ENCODE measurements around the gene OCLN. TPM values are rescaled to one million over a fixed set of nuclear protein-coding genes. Genes with fewer than 3 reads are reported as not detected.

OCLN gene
- total and polyA plus RNA-seq, 2 donors from 2014 or later: 13.5 to 127 TPM

- no peaks in the 10 kb centered on the region for H3K36me3 ChIP-seq (ENCODE audit: control insufficient read depth in 2 of 3, insufficient read depth in 3 of 3, low read length in 3 of 3)
- H3K27me3 ChIP-seq (ENCODE audit: control insufficient read depth, insufficient read depth, low read length): no peaks in the 10 kb centered on the region
- no peak overlapping the region for H3K4me3 ChIP-seq (ENCODE audit: low read length in 3 of 3)
- H3K4me1 ChIP-seq (ENCODE audit: control insufficient read depth in 2 of 3, insufficient read depth in 2 of 3, low read depth in 1 of 3, low read length in 3 of 3): peaks cover 0 to 7% (median 5%) of the 10 kb centered on the region in 3 donors
- H3K9ac ChIP-seq (ENCODE audit: low read length in 3 of 3): no peak overlapping the region
- FAIRE-seq (no peak), DNase-seq (no peak)
- H3K9me3 ChIP-seq (ENCODE audit: control insufficient read depth in 2 of 3, insufficient read depth in 1 of 3, low read length in 3 of 3): no peaks in the 10 kb centered on the region
- TF ChIP-seq CTCF (IDR thresholded peaks at IDR 0.05; ENCODE audit: borderline replicate concordance, extremely low read depth, insufficient read depth): no peak
- no peak overlapping the region for H3K27ac ChIP-seq (ENCODE audit: low read depth in 2 of 2, low read length in 2 of 2)
- intact Hi-C loops (cut with DNase I): no loop called here
These were observed 24.2 kb downstream of the OCLN start for GRCh38 chr5:69516769-69517168.

GRCh38 chr5:69517763-69518212 lies 25.2 kb downstream of the OCLN start:
- H3K4me3 ChIP-seq (ENCODE audit: low read length in 3 of 3): no peak overlapping the region
- H3K27me3 ChIP-seq (ENCODE audit: control insufficient read depth, insufficient read depth, low read length): no peaks in the 10 kb centered on the region
- no peaks in the 10 kb centered on the region for H3K9me3 ChIP-seq (ENCODE audit: control insufficient read depth in 2 of 3, insufficient read depth in 1 of 3, low read length in 3 of 3)
- intact Hi-C loops (cut with DNase I): no loop called here
- no peak for FAIRE-seq
- no peak for TF ChIP-seq CTCF (IDR thresholded peaks at IDR 0.05; ENCODE audit: borderline replicate concordance, extremely low read depth, insufficient read depth)
- H3K4me1 ChIP-seq (ENCODE audit: control insufficient read depth in 2 of 3, insufficient read depth in 2 of 3, low read depth in 1 of 3, low read length in 3 of 3): peaks cover 0 to 7% (median 4%) of the 10 kb centered on the region in 3 donors
- peak in 2 of 5 donors; percentile 38 to 47 for DNase-seq
- no peaks in the 10 kb centered on the region for H3K36me3 ChIP-seq (ENCODE audit: control insufficient read depth in 2 of 3, insufficient read depth in 3 of 3, low read length in 3 of 3)
- peak overlapping the region in 1 of 3 donors; percentile 0 for H3K9ac ChIP-seq (ENCODE audit: low read length in 3 of 3)
- peak overlapping the region; percentile 60 to 69 for H3K27ac ChIP-seq (ENCODE audit: low read depth in 2 of 2, low read length in 2 of 2)

GRCh38 chr5:69519285-69519684 lies 26.7 kb downstream of the OCLN start:
- Histone ChIP-seq H3K4me1 (ENCODE audit: control insufficient read depth in 2 of 3, insufficient read depth in 2 of 3, low read depth in 1 of 3, low read length in 3 of 3) (peaks cover 0 to 7% (median 2%) of the 10 kb centered on the region in 3 donors), H3K9me3 (ENCODE audit: control insufficient read depth in 2 of 3, insufficient read depth in 1 of 3, low read length in 3 of 3) (no peaks in the 10 kb centered on the region), H3K9ac (ENCODE audit: low read length in 3 of 3) (no peak overlapping the region), H3K36me3 (ENCODE audit: control insufficient read depth in 2 of 3, insufficient read depth in 3 of 3, low read length in 3 of 3) (no peaks in the 10 kb centered on the region), H3K4me3 (ENCODE audit: low read length in 3 of 3) (no peak overlapping the region), H3K27ac (ENCODE audit: low read depth in 2 of 2, low read length in 2 of 2) (no peak overlapping the region), H3K27me3 (ENCODE audit: control insufficient read depth, insufficient read depth, low read length) (no peaks in the 10 kb centered on the region)
- no peak for TF ChIP-seq CTCF (IDR thresholded peaks at IDR 0.05; ENCODE audit: borderline replicate concordance, extremely low read depth, insufficient read depth)
- FAIRE-seq: no peak
- no peak for DNase-seq
- intact Hi-C loops (cut with DNase I): no loop called here

GRCh38 chr5:69522035-69522434 lies 29.4 kb downstream of the OCLN start:
- FAIRE-seq: no peak
- no peak overlapping the region for H3K9ac ChIP-seq (ENCODE audit: low read length in 3 of 3)
- H3K9me3 ChIP-seq (ENCODE audit: control insufficient read depth in 2 of 3, insufficient read depth in 1 of 3, low read length in 3 of 3): no peaks in the 10 kb centered on the region
- peaks cover 0 to 7% (median 2%) of the 10 kb centered on the region in 3 donors for H3K4me1 ChIP-seq (ENCODE audit: control insufficient read depth in 2 of 3, insufficient read depth in 2 of 3, low read depth in 1 of 3, low read length in 3 of 3)
- intact Hi-C loops (cut with DNase I): no loop called here
- no peak for DNase-seq
- no peak overlapping the region for H3K4me3 ChIP-seq (ENCODE audit: low read length in 3 of 3)
- H3K27ac ChIP-seq (ENCODE audit: low read depth in 2 of 2, low read length in 2 of 2): no peak overlapping the region
- TF ChIP-seq CTCF (IDR thresholded peaks at IDR 0.05; ENCODE audit: borderline replicate concordance, extremely low read depth, insufficient read depth): no peak
- no peaks in the 10 kb centered on the region for H3K27me3 ChIP-seq (ENCODE audit: control insufficient read depth, insufficient read depth, low read length)
- no peaks in the 10 kb centered on the region for H3K36me3 ChIP-seq (ENCODE audit: control insufficient read depth in 2 of 3, insufficient read depth in 3 of 3, low read length in 3 of 3)
